GM12801 (cell line): ENCODE results near the gene C1orf21.

ENCODE experiments used
- TF ChIP-seq, protein P1 (sequence below): IDR thresholded peaks from one replicate; pipeline ENCODE4 v1.5.1; 2011; ENCODE audit warnings: control low read depth; ENCODE audit not compliant: insufficient read length; ENCODE audit errors: extremely low read depth

Gene C1orf21

DNA sequence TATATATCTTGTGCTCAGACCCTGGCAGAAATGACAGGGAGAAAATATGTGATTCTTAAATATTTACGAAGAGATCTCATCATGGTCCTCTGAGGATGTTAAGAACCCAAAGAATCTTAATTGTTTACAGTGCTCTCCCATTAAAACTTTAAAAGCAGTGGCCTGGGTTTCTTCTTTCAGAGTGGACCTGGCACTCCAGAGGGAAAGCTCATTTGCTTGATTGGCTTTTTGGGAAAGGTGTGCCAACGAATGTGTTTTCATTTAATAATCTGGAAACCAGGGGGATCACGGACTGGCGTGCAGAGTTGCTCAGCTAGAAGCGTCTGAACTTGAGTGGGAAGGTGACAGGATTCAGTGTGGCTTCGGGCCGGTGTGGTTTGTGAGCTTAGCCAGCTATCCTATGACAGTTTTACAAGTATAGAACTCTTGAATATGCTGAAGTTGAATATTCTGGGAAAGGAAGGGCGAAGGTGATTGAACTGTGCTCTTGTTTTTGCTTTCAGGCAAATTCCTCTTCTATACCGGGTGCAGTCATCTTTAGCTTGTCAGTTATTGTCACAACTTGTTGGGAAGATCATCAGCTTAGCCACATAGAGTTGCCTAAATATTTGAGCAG is 154.8 kb downstream of the C1orf21 start:
- TF ChIP-seq, protein P1, sequence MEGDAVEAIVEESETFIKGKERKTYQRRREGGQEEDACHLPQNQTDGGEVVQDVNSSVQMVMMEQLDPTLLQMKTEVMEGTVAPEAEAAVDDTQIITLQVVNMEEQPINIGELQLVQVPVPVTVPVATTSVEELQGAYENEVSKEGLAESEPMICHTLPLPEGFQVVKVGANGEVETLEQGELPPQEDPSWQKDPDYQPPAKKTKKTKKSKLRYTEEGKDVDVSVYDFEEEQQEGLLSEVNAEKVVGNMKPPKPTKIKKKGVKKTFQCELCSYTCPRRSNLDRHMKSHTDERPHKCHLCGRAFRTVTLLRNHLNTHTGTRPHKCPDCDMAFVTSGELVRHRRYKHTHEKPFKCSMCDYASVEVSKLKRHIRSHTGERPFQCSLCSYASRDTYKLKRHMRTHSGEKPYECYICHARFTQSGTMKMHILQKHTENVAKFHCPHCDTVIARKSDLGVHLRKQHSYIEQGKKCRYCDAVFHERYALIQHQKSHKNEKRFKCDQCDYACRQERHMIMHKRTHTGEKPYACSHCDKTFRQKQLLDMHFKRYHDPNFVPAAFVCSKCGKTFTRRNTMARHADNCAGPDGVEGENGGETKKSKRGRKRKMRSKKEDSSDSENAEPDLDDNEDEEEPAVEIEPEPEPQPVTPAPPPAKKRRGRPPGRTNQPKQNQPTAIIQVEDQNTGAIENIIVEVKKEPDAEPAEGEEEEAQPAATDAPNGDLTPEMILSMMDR, result no peak

DNA sequence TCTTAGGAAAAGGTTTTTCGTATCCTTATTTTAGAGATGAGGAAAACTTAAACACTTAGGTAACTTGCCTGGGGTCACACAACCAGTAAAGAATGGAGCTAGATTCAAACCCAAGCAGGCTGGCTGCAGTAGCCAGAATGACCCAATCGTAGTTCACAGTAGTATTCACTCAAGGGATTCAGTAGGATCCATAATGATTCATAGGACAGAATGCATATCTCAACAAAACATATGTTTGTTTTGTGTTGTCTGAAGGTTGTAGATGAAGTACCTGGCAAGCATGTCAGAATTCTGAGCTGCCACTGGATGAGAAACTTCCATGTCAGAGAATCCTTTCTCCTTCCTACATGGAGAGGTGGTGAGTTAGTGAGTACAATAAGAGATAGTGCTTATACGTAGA is 155.5 kb downstream of the C1orf21 start:
- TF ChIP-seq, protein P1, result no peak

DNA sequence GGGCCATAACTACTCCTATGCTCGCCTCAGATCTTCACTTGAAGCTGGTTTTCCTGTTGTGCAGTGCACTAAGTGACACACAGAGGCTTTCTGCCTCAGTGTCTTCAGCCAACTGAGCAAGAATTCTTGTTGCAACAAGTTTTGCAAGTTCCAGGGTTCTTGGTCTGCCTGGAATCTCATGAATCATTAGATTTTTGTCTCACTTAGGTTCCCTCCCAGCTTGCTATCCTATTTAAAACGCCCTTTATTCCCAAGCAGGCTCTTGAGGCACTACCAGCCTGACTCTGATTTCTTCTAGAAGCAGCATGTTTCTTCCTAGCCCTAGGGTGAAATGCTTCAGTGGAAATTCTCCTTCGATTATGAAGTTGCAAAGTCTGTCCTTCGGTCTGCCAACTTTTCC is 158.8 kb downstream of the C1orf21 start:
- TF ChIP-seq, protein P1, result no peak

DNA sequence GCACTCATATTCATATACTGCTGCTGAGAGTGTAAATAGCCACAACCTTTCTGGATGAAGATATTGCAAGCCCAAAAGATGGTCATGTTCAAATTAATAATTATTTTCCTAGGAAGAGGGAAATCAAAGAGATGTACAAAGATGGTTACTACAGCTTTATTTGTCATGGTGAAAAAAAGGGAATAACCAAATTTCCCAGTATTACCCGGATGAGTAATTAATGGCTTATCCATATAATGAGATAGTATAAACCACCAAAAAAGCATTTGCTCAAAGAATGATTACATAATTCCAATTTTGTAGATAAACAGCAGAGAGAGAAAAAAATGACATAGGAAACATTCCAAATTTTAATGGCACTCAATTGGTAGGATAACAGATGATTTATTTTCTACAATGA is 165.6 kb downstream of the C1orf21 start:
- TF ChIP-seq, protein P1, result no peak

GRCh38 chr1:184553845-184554244 is 167.0 kb downstream of the C1orf21 start:
- TF ChIP-seq, protein P1, result no peak

GRCh38 chr1:184555665-184556641 is 169.1 kb downstream of the C1orf21 start:
- TF ChIP-seq, protein P1, result no peak

DNA sequence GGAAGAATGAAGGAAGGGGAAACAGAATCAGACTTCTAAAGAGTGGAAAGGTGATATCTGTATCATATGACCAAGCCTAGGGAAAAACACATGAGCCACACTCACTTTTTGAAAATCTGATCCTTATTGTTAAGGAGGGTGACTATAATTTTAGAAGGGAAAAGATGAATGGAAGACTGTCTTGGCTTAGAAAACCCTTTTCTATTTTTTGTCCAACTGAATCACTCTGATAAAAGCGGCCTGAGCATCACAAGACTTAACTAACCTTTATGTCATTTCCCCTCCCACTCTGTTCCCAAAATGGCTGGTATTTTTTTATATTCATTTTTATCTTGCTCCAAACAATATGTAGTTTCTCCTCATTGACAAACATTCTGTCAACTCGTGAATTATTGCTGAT is 169.8 kb downstream of the C1orf21 start:
- TF ChIP-seq, protein P1, result no peak
